Stimulated activated CD4-positive, alpha-beta T cell treated with anti-CD3 and anti-CD28 coated beads, Interleukin-1b, Interleukin-23, amount 100 ng/mL, for 48 hours (primary cell): ENCODE results near the gene KRT4.

Source experiments
- DNase-seq: peaks from one replicate; pipeline ENCODE4 v3.0.0-alpha.2; 2020

Gene KRT4

DNA sequence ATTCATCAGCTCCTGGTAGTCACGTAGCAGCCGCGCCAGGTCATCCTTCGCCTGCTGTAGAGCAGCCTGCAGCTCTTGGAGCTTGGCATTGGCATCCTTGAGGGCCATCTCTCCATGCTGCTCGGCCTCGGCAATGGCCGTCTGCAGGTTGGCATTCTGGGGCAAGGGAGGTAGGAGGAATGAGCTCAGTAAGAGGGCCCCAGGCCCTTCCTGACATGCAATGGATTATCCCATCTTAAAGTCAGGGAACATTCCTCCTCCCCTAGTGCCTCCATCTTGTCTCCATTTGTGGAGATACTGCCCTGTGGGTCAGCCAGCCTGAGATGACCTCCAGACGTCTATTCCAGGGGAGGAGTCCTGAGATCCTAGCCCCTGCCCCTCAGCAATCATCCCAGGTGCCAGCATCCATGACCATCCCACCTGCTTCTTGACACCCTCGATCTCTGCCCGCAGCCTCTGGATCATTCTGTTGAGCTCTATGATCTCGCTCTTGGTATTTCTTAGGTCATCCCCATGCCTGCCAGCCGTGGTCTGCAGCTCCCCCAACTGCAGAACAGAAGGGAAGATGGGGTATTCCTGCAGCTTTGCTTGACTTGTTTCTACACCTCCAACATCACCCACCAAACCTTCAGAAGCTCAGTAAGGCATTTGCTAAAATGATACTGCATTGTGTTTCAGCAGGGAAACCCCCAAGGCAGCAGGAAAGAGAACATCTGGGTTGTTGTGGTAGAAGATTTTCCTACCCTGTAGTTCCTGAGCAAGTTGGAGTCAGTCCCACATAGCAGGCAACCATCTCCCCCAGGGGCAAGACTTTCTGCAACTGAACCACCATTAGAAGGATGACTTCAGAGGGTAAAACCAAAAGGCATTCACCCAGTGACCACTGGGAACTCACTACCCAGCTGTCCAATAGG is 22.4 kb downstream of the KRT4 start:
- DNase-seq, result no peak

DNA sequence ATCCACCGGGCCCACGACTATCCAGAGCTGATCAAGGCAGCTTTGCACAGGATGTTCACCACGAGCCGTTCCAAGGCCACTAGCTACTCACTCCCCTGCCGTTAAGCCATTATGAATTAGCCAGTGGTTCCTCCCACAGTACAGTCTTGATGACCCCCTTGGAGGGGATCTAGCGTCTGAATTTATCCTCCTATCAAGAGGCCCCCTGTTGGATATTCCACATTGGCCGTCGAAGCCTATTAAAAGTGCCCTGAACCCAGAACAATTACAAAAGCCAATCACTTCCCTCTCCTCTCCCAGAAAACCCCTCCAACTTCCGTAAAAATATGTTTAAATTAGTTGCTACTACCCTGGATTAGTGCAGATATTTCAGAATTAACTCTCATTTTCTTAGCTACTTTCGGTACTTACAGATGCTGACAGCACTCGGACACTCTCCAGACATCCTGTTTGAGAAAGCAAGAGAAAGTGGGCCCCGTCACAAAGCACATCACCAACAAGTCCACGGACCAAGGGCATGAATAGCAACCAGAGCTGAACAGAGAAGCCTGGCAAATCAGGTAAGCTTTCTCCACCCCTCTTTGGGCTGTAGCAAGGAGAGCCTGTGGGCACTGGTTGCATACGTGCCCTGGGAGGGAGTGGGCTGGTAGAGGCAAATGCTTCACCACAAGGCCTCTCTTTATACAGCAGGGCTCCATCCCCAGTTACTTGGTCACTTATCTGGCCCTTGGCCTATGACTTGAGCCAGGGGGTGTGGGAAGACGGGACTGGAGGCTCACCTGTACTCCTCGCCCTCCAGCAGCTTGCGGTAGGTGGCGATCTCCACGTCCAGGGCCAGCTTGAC is 23.3 kb downstream of the KRT4 start:
- DNase-seq, result no peak

DNA sequence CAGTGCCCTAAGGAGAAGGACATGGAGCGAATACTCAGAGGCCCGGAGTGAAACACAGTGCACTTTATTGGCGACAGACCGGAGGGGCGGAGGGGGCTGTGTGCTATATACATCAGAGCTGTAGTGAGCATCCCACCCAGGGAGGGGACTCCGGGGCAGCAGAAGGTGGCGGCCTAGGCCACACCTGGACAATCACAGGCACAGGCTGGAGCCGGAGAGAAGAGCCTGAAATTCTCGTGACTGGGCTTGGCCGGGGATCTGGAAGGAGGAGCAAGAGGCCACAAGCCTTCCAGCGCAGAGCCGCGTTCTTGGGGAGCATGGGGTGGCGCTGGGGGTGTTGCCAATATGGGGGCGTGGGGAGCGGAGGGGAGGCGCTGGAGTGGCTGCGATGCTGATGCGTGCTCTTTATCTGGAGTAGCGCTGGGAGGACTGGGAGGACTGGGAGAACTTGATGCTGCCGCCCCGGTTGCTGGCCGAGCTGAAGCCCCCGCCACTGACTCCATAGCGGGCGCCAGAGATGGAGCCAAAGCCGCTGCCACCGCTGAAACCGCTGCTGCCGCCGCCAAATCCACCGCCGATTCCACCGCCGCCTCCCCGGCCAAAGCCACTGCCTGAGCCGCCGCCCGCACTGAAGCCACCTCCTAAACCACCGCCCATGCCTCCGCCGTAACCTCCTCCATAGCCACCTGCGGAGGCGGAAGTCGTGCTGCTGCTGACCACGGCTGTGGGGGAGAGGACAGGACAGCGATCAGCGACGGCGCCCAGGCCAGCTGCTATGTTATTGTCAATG is 24.1 kb downstream of the KRT4 start:
- DNase-seq, result no peak

DNA sequence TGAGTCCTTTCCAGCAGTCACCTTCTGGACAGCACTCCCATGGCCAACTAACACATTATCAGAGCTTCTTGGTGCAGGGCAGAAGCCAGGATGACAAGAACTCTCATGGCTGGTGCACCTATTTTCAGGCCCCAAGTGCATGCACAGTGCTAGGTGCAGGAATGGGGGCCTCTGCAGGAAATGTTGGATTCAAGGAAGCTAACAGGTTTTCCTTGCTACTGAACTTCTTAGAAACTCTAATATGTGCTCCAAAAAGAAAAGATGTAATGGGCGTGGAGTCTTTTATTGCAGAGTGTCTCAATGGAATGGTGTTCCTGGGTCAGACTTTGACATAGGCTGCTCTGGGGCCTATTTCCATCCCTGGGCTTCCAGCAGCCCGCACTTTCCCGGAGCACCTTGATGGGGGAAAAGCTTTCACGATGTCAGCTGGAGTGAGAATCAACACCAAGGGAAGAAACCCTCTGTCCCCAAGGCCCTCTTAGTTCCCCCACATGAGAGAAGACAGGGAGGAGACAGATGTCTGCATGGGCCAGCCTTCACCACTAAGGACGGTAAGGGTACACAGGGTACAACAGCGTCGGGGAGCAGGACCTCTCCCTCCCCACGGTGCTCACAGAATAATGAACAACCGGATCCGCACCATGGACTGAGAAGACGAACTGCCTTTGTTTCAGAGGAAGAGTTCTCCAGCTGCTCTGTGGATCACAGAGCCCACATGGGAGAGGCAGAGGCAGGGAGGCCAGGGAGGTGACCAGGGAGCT is 24.9 kb downstream of the KRT4 start:
- no peak for DNase-seq

DNA sequence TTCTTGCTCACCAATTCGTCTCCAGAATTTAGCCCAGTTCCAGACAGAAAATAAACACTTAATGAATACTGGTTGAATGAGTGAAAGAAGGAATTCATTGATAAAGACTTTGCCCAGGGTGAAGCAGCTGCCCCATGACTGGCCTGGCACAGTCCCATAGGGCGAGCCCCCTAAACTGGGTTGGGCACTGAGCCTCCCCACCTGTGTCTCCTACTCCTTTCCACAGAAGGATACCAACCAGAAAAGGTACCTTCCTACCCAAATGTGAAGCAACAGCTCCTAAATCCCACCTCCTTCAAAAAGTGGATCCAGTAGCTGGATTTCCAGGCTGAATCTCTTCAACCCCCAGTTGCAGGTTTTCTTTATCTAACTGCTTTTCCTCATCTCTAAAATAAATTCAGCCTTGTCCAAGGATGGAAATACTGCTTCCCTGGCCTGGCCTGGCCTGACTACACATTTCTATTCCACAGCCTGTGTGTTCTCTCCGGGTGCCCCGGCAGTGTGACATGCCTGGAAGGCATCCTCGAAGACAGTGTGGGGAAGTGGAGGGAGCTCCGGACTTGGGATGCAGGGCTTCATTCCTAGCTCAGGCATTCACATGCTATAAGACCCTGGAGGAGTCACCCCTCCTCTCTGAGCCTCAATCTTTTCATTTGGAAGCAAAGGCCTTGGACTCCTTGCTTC is 25.6 kb downstream of the KRT4 start:
- DNase-seq, result no peak

DNA sequence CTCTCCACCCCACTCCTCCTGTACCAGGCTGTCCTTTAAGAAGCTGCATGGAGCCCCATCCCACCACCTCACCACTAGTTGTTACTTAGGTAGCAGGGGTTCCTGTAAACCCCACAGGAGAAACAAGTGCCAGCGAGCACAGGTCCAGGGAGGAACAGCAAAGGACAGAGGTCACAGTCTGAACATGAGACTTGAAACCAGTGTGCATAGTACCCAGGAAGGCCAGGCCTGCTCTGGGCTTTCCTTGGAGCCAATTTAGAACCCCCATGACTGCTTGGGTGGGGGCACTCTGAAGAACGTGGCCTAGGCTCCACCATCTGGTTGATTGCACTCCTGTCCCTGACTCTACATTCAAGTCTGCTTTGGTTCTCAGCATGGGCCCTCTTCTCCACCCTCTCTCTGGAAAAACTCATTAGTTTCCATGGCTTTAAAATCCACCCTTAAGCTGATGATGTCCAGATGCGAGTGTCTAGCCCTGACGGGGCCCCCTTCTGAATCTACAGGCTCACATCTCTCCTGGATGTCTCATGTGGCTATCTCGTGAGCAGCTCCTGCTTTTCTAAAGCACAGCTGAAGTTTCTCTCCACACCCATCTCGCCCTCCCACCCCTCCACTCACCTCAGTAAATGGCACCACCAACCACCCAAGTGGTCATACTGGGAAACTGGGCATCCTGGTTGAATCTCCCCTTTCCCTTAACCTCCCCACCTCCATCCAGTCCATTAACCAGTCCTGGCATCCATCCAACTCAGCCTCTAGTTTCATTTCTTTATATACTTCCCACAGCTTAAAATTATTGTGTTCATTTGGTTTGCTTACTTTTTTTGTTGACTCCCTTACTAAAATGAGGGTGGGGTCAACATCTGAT is 26.4 kb downstream of the KRT4 start:
- DNase-seq, result no peak

DNA sequence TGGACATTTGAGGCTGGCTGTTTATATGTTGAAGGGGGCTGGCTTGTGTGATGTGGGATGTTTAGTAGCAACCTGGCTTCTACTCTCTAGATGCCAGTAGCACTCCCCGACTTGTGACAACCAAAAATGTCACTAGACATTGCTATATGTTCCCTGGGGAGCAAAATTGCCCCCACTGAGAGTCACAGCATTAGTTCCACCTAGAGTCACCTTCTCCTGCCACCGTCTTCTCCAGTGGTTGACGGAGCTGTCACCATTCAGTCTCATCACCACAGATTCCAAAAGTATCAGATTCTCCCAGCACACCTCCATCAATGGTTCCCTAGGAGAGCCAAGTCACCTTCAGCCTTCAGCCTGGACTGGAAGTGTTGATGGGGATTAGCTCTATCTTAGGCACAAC is 29.0 kb downstream of the KRT4 start:
- DNase-seq, result no peak

DNA sequence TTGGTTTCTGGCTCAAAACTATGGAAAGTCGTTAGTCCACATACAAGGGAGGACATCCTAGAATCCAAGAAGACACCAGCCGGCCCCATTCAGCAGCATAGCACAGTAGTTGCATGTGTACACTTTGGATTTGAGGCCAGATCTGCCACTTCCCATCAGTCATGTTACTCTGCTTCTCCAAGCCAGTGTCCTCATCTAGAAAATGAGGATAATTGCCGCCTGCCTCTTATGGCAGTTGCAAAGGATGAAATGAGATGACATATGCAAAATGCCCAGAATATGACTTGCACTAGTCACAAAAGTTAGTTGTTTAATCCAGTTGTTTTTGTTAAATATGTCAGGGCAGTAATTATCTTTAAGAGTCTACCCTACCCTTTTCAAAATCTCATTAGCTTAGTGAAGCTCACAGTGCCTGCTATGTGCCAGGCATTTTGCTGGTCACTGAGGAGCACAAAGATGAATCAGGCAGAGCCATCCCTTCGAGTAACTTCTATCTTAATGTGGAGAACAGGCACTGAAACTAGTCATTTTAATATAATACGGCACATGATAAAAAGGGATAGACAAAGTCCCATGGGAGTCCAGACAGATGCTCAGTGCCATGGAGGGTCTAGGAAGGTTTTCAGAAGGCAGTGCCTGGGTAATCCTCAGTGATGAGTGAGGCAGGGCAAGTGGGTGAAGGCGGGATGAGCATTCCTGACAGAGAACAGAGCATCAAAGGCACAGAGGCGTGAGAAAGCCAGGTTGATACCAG is 30.2 kb downstream of the KRT4 start:
- DNase-seq, result no peak

DNA sequence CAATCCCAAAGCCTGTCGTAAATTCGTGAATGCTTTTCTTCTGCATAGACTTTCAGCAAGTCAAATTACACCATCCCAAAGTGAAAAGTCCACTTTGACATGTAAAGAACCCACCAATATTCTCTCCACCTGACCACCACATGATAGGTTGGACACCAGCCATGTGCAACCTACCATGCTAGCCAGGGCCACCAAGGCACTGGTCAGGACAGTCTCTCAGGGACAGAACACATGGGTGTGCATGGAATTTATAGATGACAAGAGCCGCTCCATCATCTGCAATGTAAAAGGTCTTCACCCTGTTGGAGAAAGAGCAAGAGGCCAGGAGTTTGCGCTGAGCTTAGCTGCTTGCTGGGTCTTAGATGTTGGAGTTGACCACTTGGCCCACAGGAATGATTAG is 31.4 kb downstream of the KRT4 start:
- no peak for DNase-seq

DNA sequence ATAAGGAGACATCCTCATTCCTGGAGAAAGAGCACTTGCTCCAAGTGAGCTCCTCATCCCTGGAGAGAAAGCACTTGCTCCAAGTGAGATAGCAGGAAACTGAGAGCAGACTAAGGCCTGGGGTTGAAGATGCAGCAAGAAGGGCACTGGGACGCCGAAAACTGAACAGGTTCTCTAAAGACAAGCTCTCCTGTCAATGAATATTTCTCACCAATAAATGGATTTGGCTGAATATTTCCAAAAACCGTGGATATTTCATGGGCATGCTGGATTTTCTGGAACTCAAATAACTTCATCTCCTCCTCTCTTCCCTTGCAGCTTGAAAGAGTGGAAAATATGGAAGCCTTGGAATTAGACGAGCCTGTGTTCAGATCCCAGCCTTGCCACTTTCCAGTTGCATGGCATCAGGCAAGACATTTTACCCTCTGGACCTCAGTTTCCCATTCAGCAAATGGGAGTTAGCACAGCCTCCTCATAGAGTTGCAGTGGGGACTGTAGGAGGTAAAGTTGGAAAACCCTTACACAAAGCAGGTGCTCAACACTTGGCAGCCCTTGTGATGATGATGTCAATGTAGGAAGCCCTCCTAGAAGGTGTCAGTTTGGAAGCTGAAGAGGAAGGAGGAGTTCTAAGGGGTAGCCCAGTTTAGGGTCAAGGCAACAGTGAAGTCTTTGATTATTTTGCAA is 32.4 kb downstream of the KRT4 start:
- no peak for DNase-seq

DNA sequence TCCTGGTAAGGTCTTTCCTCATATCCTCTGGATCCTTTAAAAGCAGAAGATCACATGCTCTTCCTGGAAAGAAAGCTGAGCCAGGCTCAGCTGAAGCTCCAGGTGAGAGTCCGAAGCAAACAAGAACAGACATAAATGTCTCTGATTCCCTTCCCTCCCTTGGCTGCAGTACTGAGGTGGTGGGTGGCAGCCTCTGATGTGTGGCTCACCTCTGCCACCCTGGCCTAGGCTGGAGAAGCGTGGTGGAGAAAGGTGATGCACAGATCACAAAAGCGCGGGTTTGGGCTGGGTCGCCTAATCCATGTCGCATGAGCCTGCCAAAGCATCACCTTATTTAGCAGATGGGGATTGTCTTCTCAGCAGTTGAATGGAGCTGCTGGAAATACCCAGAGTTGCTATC is 34.0 kb downstream of the KRT4 start:
- no peak for DNase-seq

DNA sequence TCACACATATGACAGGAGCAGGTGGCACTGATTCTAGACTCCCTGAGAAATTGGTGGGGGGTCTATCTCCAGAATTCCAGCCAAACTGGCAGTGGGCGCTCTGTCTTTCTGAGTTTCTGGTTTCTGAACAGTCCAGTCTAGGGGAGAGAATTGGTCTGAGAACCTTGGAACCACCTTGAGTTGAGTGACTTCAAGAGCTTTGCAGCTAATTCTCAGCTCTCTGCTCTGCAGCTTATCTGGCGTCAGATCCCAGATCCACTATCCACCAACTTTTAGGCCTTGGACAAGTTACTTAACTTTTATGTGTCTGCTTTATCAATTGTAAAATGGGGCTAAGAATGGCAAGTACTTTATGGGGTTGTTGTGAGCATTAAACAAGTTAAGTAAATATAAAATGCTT is 35.1 kb downstream of the KRT4 start:
- DNase-seq, result no peak

DNA sequence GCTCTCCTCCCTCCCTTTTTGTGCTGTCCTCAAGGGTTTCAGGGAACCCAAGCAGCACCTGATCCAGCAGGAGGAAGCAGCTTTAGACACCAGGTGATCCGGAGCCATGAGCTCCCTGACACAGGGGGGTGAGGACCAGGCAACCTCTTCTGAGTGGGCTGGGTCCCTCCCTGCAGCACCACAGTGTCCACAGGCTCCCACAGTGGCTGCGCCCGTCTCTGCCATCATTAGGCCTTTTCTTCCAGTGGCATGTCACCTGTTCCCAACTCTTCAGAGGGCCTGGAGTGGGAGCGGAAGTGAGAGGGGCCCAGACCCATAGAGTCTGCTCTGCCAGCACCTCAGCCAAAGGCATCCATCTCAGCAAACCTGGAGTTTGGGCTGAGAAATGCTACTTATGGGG is 36.4 kb downstream of the KRT4 start:
- DNase-seq, result no peak

DNA sequence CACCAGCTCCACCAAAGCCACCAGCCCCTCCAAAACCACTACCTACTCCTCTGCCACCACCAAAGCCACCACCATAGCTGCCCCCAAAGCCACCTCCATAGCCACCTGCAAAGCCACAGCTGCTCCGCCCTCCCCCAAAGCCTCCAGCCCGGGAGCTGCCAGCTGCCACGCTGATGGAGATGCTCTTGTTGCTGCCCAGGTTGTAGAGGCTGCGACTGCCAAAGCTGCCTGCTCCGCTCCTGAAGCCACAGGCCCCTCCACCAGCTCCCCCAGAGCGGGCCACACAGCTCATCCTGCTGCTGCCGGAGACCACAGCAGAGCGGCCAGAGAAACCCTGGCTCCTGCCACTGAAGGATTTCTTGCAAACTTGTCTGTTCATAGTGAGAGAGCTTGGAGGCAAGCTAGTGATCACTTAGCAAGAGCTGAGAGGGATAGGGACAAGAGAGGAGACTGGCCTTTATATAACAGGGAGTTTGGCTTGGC is 37.0 kb downstream of the KRT4 start, which contains the start of gene KRT76:
Gene KRT76, minus strand, starts transcription at position 433 of the 483 bp plus-strand sequence. Its CDS starts 54 bp downstream, at position 379.
- DNase-seq, result no peak

DNA sequence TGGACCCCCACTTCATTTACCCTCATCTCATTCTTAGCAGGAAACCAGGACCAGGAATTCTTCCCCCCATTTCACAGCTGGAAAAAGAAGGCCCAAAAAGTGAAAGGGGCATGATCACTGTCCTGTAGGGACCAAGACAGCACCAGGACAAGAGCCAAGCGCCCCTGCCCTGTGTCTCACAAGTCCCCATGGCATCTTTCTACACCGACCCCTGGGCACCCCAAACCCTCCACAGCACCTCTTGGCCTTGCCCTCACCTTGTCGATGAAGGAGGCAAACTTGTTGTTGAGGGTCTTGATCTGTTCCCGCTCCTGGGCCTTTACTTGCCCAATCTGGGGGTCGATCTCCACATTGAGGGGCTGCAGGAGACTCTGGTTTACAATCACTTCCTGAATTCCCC is 37.5 kb downstream of the KRT4 start:
- no peak for DNase-seq

DNA sequence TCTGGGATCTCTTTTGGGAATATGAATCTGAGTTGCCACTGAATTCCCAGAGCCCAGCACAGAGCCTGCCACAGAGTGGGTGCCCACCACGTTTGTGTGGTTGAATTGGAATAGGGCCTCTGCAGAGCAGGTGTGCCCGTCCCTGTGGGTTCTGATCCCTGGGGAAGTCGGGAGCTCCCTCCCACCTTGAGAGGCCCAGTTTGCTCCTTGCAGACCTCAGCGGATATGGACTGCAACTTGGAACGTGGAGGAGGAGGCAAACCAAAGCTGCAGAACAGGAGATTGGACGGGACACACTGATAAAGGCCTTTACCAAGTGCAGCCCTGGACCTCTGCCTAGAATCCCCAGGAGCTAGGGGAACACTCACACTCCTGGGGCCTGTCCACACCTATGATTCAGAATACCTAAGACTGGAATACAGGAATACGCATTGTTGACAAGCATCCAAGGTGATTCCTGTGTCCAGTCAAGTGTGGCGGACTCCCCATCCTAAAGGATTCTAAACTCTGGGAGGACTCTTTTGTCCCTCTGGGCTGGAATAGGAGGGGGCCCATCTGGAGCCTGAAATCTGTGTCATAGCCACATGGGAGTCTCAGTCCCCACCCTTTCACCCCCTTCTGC is 39.2 kb downstream of the KRT4 start:
- no peak for DNase-seq

DNA sequence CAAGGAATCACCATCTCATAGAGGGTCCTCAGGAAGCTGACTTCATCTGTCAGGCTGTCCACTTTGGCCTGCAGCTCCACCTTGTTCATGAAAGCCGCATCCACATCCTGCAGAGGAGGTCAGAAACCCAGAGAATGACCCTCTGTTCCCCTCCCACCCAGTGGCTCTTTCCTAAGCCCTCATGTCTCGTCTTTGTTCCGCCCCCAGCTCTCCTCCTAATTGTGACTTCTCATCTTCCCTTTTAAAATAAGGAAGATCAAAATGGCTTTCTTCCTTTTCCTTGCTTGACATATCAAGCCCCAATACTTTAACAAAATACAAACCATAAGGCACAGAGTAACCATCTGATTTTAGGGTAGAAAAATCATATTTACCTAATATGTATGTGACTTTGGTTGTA is 41.1 kb downstream of the KRT4 start:
- DNase-seq, result no peak

DNA sequence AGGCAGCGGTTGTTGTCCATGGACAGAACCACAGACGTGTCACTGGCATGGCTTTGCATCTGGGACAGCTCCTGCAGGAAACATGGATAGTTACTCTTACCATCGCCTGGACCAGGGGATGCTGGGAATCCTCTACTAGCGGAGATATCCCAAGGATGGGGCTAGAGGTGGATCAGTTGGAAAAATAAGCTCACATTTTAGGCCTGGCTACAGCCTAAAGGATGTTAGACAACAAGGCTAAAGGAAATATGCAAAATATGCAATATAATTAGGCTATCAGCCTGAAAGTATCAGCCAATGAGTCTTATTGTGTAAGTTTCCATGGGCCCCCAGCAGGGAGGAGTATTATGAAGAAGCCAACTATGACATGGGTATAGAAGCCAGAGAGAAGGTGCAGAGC is 41.7 kb downstream of the KRT4 start:
- DNase-seq, result no peak

DNA sequence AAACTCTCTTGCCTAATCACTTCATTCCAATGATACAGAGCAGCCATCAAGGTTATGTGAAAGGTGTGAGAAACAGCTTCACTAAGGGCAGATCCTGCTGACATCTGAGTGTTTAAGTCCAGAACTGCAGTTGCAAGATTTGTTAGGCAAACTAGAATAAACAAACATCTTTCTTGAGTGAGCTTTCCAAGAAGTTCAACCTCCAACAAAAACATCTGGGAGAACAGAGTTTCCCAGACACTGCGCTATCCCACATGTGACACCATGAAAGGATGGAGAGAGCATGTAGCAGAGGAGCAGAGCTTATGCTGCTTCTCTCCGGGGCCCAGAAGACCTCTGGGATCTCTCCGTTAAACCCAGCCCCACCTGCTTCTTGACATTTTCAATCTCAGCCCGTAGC is 42.4 kb downstream of the KRT4 start:
- no peak for DNase-seq
